ENCODE results near the gene OLIG3.

OLIG3 gene

GRCh38 chr6:137465378-137466009 lies 28.7 kb downstream of the OLIG3 start:
- DNase-seq: no peak

GRCh38 chr6:137452333-137452894 lies 41.8 kb downstream of the OLIG3 start:
- DNase-seq: no peak

GRCh38 chr6:137443901-137444300 lies 50.3 kb downstream of the OLIG3 start:
- DNase-seq: no peak

Measured in CD4-positive, alpha-beta T cell treated with Interferon alpha-2 for 1 hour (primary cell).